Kidney (tissue), 14 donors: ENCODE measurements around the gene DIS3L2. TPM values are rescaled to one million over a fixed set of nuclear protein-coding genes. Genes with fewer than 3 reads are reported as not detected.

ENCODE experiments used
- DNase-seq, 5 donors: peaks; one replicate each; pipeline ENCODE4 v3.0.0-alpha.2; 2013 to 2020
- FAIRE-seq: peaks from 2 replicates; lab custom pipeline; 2012; peaks lifted over from hg19 to GRCh38; lab: Jason Lieb, UNC
- H3K27ac ChIP-seq, 2 donors: one replicate each; pipeline ENCODE4 v1.7.0; 2013; ENCODE audit warnings: low read depth in 2 of 2, low read length in 2 of 2, inconsistent platforms in 1 of 2
- H3K27me3 ChIP-seq: one replicate; pipeline ENCODE4 v1.7.1; 2013; ENCODE audit warnings: low read length, inconsistent platforms; ENCODE audit not compliant: control insufficient read depth, insufficient read depth
- H3K36me3 ChIP-seq, 3 donors: one replicate each; pipeline versions ENCODE4 v1.7.0 to v1.7.1; 2013; ENCODE audit warnings: low read length in 3 of 3, control low read depth in 1 of 3, inconsistent platforms in 1 of 3; ENCODE audit not compliant: insufficient read depth in 3 of 3, control insufficient read depth in 2 of 3
- H3K4me1 ChIP-seq, 3 donors: one replicate each; pipeline versions ENCODE4 v1.7.0 to v1.7.1; 2013; ENCODE audit warnings: low read length in 3 of 3, inconsistent platforms in 1 of 3, low read depth in 1 of 3; ENCODE audit not compliant: control insufficient read depth in 2 of 3, insufficient read depth in 2 of 3
- H3K4me3 ChIP-seq, 3 donors: one replicate each; pipeline versions ENCODE4 v1.7.0 to v1.8.1; 2013; ENCODE audit warnings: low read length in 3 of 3, control low read depth in 1 of 3, inconsistent platforms in 1 of 3
- H3K9ac ChIP-seq, 3 donors: one replicate each; pipeline versions ENCODE4 v1.7.0 to v1.7.1; 2013; ENCODE audit warnings: low read length in 3 of 3, control low read depth in 1 of 3, inconsistent platforms in 1 of 3
- H3K9me3 ChIP-seq, 3 donors: one replicate each; pipeline versions ENCODE4 v1.7.0 to v1.7.1; 2013; ENCODE audit warnings: low read length in 3 of 3, control low read depth in 1 of 3, inconsistent platforms in 1 of 3; ENCODE audit not compliant: control insufficient read depth in 2 of 3, insufficient read depth in 1 of 3
- CTCF ChIP-seq: IDR thresholded peaks from 3 replicates; pipeline ENCODE4 v1.5.1; 2012; ENCODE audit warnings: mild to moderate bottlenecking, moderate library complexity, borderline replicate concordance; ENCODE audit not compliant: insufficient read depth; ENCODE audit errors: extremely low read depth
- intact Hi-C: fragments of 100-400 bp; cut with DNase I; formaldehyde crosslinking; loops from one replicate; pipeline ENCODE4 v1.11.1; 2022
- polyA plus RNA-seq: library from polyadenylated mRNA; stranded (reverse); fragments of 350-450 nt; fragmentation: Illumina TruSeq; extraction: RNeasy Lipid Tissue Mini Kit (QIAGEN cat#74804); gene quantifications from one replicate; pipeline ENCODE4 v1.2.3, GENCODE V29; 2014; ENCODE audit warnings: low read depth, low replicate concordance; ENCODE audit not compliant: insufficient read depth
- total RNA-seq: library from RNA; stranded (reverse); fragmentation: NEBNext Ultra II Directional; extraction: Animal tissue kit (Norgen Biotek cat#: 25700); gene quantifications from one replicate; pipeline ENCODE4 v1.2.1, GENCODE V29; 2021
- donor health status: control.
- donor health status: control.
- donor health status: control.
- donor health status: control.
- donor health status: control.
- donor health status: DM: yes; HTN: yes; CAD: no.
- donor health status: Normal renal cell carcinoma (clear cell type).

The DIS3L2 gene
- total and polyA plus RNA-seq, 2 donors from 2014 or later, result 12.3 to 47.7 TPM

- TF ChIP-seq CTCF, result no peak
- no peaks in the 10 kb centered on the region for H3K36me3 ChIP-seq
- no peak overlapping the region for H3K27ac ChIP-seq
- no peak for FAIRE-seq
- H3K4me3 ChIP-seq, result no peak overlapping the region
- DNase-seq, result no peak
- no peaks in the 10 kb centered on the region for H3K9me3 ChIP-seq
- intact Hi-C loops, result no loop called here
- no peak overlapping the region for H3K9ac ChIP-seq
- H3K4me1 ChIP-seq, result no peaks in the 10 kb centered on the region
- H3K27me3 ChIP-seq, result no peaks in the 10 kb centered on the region
Measured at GRCh38 chr2:231977430-231977829, 15.9 kb downstream of the DIS3L2 start.

GRCh38 chr2:231984992-231985391 is 23.5 kb downstream of the DIS3L2 start:
- Histone ChIP-seq H3K4me1 (peaks cover 0 to 4% (median 3%) of the 10 kb centered on the region in 3 donors), H3K27me3 (no peaks in the 10 kb centered on the region), H3K9me3 (no peaks in the 10 kb centered on the region), H3K36me3 (no peaks in the 10 kb centered on the region), H3K4me3 (no peak overlapping the region), H3K9ac (no peak overlapping the region), H3K27ac (no peak overlapping the region)
- no peak for FAIRE-seq
- TF ChIP-seq CTCF, result no peak
- intact Hi-C loops, result no loop called here
- DNase-seq, result no peak

- no peak overlapping the region for H3K27ac ChIP-seq
- intact Hi-C loops, result no loop called here
- no peaks in the 10 kb centered on the region for H3K9me3 ChIP-seq
- no peaks in the 10 kb centered on the region for H3K36me3 ChIP-seq
- no peak overlapping the region for H3K9ac ChIP-seq
- no peak for TF ChIP-seq CTCF
- peaks cover 0 to 4% (median 3%) of the 10 kb centered on the region in 3 donors for H3K4me1 ChIP-seq
- H3K4me3 ChIP-seq, result no peak overlapping the region
- DNase-seq (no peak), FAIRE-seq (no peak)
- H3K27me3 ChIP-seq, result no peaks in the 10 kb centered on the region
Measured at GRCh38 chr2:231985823-231986261, 24.3 kb downstream of the DIS3L2 start.
